GM12864 (cell line): ENCODE results near the gene DUSP2.

Source experiments
- DNase-seq: peaks from one replicate; pipeline ENCODE4 v3.0.0-alpha.2; 2011; ENCODE audit warnings: low read depth
- H3K4me3 ChIP-seq: 2 replicates; pipeline ENCODE4 v1.5.1; 2011; ENCODE audit warnings: mild to moderate bottlenecking, low read depth, low read length, control low read depth
- CTCF ChIP-seq: IDR thresholded peaks from 2 replicates; pipeline ENCODE4 v1.5.1; 2011; ENCODE audit warnings: low read depth, mild to moderate bottlenecking, moderate library complexity, low read length, control low read depth, inconsistent platforms; ENCODE audit errors: missing control alignments

DUSP2 gene

GRCh38 chr2:96171831-96172230, 26.6 kb upstream of the DUSP2 start:
- no peak for TF ChIP-seq CTCF
- no peak for DNase-seq

GRCh38 chr2:96170626-96171025, 25.4 kb upstream of the DUSP2 start:
- DNase-seq = no peak
- no peak for TF ChIP-seq CTCF
- H3K4me3 ChIP-seq = no peak overlapping the region

More at GRCh38 chr2:96171831-96172230, 26.6 kb upstream of the DUSP2 start:
- no peak overlapping the region for H3K4me3 ChIP-seq

DNA sequence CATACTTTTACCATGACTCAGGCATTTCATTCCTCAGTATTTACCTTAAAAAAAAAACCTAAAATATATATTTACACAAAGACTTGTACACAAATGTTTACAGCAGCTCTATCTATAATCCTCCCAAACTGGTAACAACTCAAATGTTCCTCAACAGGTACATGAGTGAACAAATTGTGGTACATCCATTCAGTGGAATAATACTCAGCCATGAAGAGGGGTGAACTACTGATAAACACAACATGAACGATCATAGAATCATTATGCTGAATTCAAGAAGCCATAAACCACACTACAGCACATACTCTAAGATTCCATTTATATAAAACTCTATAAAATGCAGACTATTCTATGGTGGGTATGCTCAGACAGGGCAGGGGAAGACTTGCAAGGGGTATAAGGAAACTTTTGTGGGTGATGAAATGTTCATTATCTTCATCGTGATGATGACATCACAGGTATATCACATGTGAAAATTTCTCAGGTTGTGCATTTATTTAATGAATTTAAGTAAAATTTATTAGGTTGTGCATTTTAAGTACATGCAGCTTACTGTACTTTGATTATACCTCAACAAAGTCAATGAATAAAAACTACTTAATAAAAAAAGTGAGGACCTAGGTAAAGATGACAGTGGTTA, 24.7 kb upstream of the DUSP2 start:
- no peak for DNase-seq

GRCh38 chr2:96167407-96168013, 22.3 kb upstream of the DUSP2 start:
- no peak for TF ChIP-seq CTCF
- DNase-seq = no peak

More for the DNA sequence above, 24.7 kb upstream of the DUSP2 start:
- TF ChIP-seq CTCF = no peak
- H3K4me3 ChIP-seq = no peak overlapping the region

GRCh38 chr2:96164459-96165184, 19.4 kb upstream of the DUSP2 start:
- peak overlapping the region; percentile 59 for H3K4me3 ChIP-seq
- TF ChIP-seq CTCF = no peak
- peak; percentile 90 for DNase-seq

More at GRCh38 chr2:96167407-96168013, 22.3 kb upstream of the DUSP2 start:
- no peak overlapping the region for H3K4me3 ChIP-seq

- peak; percentile 87 for DNase-seq
- peak overlapping the region; percentile 59 for H3K4me3 ChIP-seq
- no peak for TF ChIP-seq CTCF
These were observed 18.7 kb upstream of the DUSP2 start for GRCh38 chr2:96163768-96164429.
